HG03159 (cell line): ENCODE measurements around the gene FRMD8.
A peak's percentile ranks its signal among the peaks of the same experiment; 100 is the strongest.

Experiments
- ATAC-seq: cut with Tn5 transposase; IDR thresholded peaks from one replicate; pipeline ENCODE4 v1.9.1; 2021; ENCODE audit warnings: mild to moderate bottlenecking, moderate library complexity; ENCODE audit not compliant: unreplicated experiment

The FRMD8 gene

GRCh38 chr11:65386307-65387140 is at the start of gene FRMD8:
FRMD8 (plus strand) TSS chr11:65386637; CDS start chr11:65387037, 400 bp downstream.
- ATAC-seq, result no peak

DNA sequence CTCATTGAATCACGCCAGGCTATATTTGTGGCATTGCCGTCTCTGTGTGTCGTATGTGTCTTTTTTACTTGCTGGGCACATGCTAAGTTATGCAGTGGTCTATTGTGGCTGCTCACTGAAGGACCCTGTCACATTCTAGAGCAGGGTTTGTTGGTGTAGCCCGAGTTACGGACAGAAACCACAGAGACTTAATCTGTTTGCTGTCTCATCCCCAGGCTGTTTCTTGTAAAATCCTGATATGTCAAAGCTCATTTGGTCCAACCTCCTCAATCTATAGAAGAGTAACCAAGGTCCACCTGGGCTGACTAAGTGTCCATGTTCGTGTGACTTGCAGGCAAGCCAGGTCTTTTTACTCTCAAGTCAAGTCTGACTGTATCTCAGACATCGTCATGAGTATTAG is 47.8 kb upstream of the FRMD8 start:
- no peak for ATAC-seq

GRCh38 chr11:65340226-65340625 is 46.2 kb upstream of the FRMD8 start:
- no peak for ATAC-seq

- ATAC-seq, result no peak
Observed at GRCh38 chr11:65341856-65342255, 44.6 kb upstream of the FRMD8 start.

- no peak for ATAC-seq
Observed at GRCh38 chr11:65351511-65351910, 34.9 kb upstream of the FRMD8 start.

GRCh38 chr11:65352783-65353182 is 33.7 kb upstream of the FRMD8 start:
- ATAC-seq, result no peak

GRCh38 chr11:65353376-65353775 is 33.1 kb upstream of the FRMD8 start:
- no peak for ATAC-seq

GRCh38 chr11:65353900-65354264 is 32.6 kb upstream of the FRMD8 start:
- no peak for ATAC-seq

- ATAC-seq, result peak; percentile 79
Observed at GRCh38 chr11:65354265-65355012, 32.0 kb upstream of the FRMD8 start, which contains the start of gene TIGD3. TIGD3 (plus strand) TSS chr11:65354751; CDS start chr11:65355809, 1,058 bp downstream.

GRCh38 chr11:65355013-65355775 is 31.2 kb upstream of the FRMD8 start:
- peak; percentile 21 for ATAC-seq

DNA sequence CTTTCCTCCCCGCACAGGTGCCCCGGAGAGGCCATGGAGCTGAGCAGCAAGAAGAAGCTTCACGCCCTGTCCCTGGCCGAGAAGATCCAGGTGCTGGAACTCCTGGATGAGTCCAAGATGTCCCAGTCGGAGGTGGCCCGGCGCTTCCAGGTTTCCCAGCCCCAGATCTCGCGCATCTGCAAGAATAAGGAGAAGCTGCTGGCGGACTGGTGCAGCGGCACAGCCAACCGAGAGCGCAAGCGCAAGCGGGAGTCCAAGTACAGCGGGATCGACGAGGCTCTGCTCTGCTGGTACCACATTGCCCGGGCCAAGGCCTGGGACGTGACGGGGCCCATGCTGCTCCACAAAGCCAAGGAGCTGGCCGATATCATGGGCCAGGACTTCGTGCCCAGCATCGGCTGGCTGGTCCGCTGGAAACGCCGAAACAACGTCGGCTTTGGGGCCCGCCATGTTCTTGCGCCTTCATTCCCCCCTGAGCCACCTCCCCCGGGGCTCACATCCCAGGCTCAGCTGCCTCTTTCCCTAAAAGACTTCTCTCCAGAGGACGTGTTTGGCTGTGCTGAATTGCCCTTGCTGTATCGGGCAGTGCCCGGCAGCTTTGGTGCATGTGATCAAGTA is 30.6 kb upstream of the FRMD8 start:
- ATAC-seq, result no peak

GRCh38 chr11:65356394-65356972 is 30.0 kb upstream of the FRMD8 start:
- ATAC-seq, result no peak

DNA sequence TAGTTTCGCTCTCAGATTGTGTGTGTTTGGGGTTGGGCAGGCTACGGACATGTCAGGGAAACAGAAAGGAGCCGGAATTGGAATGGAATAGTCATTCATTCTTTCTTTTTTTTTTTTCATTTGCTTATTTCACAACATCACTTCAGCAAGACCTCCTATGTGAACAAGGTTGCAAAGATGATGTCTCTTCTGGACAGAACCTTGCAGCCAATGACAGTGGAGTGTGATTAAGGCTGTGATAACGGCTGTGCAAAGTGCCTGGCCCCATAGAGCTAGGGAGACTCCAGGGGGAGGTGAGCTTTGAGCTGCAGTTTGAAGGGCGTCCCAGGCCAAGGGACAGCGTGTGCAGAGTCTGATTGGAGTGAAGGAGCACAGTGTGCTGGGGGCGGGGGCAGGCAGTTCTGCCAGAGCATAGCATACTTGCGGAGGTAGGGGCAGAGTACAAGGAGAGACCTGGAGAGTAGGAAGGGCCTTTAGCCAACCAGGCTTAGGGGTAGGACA is 28.5 kb upstream of the FRMD8 start:
- no peak for ATAC-seq

DNA sequence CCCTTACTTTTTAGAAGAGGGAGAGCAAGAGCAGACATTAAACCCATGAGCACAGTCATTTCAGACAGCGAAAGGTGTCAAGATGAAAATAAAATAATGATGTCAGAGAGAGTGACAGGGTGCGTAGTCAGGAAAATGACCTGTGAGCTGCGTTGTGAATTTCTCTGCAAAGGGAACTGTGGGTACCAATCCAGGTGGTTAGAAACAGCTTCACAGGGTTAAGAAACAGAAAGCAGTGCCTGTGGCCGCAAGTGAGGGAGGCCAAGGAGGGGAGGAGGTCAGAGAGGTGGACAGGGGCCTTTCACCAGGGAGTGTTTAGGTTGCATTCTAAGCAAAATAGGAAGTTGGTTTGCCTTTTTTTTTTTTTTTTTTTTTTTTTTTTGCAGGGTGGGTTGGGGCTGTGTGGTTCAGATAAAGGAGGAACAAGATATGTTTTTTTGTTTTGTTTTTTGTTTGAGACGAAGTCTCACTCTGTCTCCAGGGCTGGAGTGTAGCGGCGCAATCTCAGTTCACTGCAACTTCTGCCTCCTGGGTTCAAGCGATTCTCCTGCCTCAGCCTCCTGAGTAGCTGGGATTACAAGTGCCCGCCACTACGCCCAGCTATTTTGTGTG is 24.0 kb upstream of the FRMD8 start:
- ATAC-seq, result no peak

DNA sequence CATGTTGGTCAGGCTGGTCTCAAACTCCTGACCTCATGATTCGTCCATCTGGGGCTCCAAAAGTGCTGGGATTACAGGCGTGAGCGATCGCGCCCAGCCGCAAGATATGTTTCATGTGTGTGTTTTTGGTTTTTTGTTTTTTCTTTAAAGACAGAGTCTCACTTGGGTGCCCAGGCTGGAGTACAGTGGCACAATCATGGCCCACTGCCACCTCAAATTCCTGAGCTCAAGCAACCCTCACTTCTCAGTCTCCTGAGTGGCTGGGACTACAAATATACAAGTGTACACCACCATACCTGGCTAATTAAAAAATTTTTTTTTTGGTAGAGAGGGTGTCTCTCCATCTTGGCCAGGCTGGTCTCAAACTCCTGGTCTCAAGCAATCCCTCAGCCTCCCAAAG is 23.5 kb upstream of the FRMD8 start:
- no peak for ATAC-seq

DNA sequence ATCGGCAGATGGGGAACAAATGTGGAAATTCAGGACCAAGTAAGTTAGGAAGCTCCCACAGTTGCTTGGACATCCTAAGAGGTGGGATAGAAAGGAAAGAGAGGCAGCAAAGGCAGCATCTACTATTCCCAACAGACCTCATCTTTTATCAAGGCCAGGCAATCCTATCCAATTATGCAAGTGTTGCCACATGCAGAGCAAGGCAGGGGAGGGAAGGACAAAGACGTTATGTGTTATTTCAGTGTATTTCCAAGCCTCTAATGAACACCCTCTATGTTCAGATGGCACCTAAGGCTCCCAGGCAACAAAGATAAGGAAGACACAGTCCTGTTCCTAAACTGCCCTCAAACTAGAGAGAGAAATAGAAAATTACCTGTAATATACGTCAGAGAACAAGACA is 22.7 kb upstream of the FRMD8 start:
- no peak for ATAC-seq

DNA sequence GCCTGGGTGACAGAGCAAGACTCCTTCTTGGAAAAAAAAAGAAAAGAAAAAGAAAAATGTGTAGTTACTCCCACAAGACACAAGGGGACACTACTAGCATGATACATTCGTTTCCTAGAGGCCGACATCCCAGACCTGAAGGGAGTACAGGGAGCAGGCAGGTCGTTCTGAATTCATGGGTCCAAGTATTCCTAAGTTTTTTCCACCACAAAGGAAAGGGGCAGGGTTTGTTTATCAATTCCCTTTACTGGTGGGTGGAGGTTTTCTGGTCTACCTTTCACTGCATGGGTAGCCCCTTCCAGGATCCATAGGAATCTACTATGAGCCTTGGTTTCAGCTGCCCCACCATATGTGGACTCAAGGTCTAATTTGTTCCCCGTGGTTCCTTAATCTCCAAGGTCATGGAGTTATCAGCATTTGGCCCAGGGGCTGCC is 20.1 kb upstream of the FRMD8 start:
- ATAC-seq, result no peak

DNA sequence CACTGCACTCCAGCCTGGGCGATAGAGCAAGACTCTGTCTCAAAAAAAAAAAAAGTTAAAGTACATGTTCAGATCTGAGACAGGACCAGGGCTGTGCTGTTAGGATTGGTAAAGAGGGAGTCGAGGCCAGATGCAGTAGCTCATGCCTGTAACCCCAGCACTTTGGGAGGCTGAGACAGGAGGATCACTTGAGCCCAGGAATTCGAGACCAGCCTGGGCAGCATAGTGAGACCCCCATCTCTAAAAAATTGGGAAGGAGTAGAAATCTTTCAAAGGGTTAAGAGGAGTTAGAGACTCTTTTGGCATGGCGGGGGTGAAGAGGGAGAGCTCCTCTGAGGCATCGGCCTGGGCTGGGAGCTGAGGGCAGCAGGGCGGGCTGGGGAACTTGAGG is 15.8 kb upstream of the FRMD8 start:
- ATAC-seq, result no peak

DNA sequence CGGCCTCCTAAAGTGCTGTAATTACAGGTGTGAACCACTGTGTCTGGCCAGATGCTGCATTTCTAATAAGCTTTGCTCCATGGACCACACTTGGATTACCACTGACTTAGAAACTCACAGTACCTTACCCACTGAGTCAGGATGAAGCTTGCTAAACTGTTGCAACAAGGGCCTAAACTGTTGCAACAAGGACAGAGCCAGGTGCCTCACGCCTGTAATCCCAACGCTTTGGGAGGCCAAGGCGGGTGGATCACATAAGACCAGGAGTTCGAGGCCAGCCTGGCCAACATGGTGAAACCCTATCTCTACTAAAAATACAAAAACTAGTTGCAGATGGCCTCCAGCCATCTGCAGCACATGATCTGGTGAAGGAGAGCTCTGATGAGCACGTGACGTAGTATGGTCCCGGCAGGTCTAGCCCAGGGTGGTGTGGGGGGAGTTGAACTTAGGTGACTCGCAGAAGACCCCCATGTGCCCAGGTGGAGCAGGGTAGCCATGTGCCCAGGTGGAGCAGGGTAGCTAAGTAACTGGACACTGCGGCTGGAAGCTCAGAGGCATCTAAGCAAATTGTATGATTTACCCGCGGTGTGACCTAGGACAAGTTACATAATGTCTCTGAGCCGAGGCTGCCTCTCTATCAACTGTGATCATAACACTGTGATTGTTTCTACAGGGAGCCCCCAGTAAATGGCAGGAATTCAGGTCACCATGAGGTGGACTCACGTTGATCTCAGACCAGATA is 12.4 kb upstream of the FRMD8 start:
- no peak for ATAC-seq
